ENCODE results near the gene STX16. TPM values are rescaled to one million over a fixed set of nuclear protein-coding genes. Genes with fewer than 3 reads are reported as not detected.

Gene STX16
- total and polyA plus RNA-seq, 8 donors, result 17.9 to 67.0 (median 25.1) TPM

DNA sequence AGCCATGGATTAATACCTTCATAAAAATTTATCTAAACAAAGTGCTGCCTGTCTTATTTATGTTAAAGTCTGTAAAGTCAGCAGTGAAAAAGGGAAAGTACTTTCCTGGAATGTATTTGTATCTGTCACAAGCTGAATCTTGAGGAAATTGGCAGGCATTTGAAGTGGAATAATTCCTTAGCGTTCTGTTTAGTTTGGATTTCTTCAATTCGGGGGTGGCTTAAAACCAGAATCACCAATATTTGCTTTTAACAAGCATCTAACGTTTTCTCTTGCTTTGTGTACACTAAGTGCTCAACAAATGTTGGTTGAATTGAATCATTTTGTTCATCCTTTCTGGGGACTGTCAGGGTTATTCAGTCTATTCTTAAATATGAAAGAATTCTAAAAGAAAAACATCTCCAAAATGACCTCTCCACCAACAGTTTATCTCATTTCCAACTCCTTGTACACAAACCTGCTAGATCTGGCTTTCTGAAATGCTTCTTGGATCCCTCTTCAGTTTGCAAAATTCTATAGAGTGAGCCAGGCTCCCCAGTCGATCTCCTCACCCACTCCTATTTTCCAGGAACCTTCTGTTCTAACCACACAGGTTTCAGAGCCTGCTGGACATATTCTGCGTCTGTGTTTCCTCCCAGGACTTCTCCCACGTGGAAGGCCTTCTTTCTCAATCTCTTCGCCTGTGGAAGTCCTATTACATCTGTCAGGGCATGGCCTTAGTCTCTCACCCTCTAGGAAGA, 39.5 kb downstream of the STX16 start:
- no peaks in the 10 kb centered on the region for H3K27me3 ChIP-seq
- intact Hi-C loops (cut with DNase I), result no loop called here
- no peak overlapping the region for H3K4me3 ChIP-seq
- FAIRE-seq (no peak), DNase-seq (no peak), ATAC-seq (no peak)
- no peak for TF ChIP-seq CTCF (IDR thresholded peaks at IDR 0.05)
- peaks cover 5 to 13% (median 8%) of the 10 kb centered on the region in 3 donors for H3K4me1 ChIP-seq
- H3K9me3 ChIP-seq, result no peaks in the 10 kb centered on the region
- 30 to 36% methylated on average over 7 of the region's 7 CpGs for WGBS, 2 donors
- H3K27ac ChIP-seq, result peak overlapping the region in 3 of 4 donors; percentile 22 to 38 (median 25)
- peaks cover 0 to 4% (median 0%) of the 10 kb centered on the region in 3 donors for H3K36me3 ChIP-seq

DNA sequence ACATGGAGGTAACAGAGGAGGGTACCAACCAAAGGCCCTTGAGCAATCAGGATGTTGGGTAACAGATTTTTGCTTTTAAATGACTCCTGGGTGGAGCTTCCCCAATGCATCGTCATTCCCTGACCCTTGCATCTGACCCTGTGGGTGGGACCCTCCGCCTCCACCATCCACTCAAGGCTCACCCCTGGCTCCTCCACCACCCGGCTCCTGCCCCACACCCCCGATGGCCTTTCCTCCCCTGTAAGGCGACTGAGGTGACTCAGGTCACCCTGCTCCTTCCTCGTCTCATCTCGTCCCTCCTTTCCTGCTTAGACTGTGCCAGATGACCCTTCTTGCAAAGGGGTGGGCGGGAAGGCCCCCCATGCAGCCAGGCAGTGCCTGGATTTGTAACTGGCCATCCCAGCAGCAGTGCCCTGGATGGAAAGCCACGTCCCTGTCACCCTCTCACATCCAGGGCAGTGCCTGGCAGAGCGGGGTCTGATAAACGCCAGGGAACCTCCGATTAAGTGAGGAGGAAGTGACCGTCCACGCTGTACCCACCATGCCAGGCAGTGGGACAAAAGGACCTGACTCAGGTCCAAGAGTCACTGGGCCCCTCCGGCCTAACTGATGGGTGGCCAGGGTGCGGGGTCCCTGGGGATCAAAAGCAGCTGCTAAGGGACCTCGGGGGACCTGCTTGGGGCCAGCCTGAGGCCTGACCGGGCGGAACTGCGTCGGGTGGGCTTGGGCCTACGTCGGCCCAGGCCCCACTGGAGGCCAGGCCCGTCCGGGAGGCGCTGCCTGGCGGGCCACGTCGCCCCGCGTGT, 40.9 kb downstream of the STX16 start:
- Histone ChIP-seq H3K4me1 (peaks cover 5 to 13% (median 8%) of the 10 kb centered on the region in 3 donors), H3K27ac (peak overlapping the region; percentile 57 to 84 (median 64)), H3K36me3 (peaks cover 0 to 16% (median 0%) of the 10 kb centered on the region in 3 donors), H3K4me3 (peak overlapping the region in 1 of 4 donors; percentile 51), H3K27me3 (no peaks in the 10 kb centered on the region), H3K9me3 (no peaks in the 10 kb centered on the region)
- no peak for FAIRE-seq
- peak in 3 of 6 donors; percentile 44 to 80 (median 58) for DNase-seq
- no peak for TF ChIP-seq CTCF (IDR thresholded peaks at IDR 0.05)
- intact Hi-C loops (cut with DNase I), result no loop called here
- peak in 3 of 4 donors; percentile 3 to 35 (median 27) for ATAC-seq
- 76 to 79% methylated on average over 31 of the region's 31 CpGs for WGBS, 2 donors

DNA sequence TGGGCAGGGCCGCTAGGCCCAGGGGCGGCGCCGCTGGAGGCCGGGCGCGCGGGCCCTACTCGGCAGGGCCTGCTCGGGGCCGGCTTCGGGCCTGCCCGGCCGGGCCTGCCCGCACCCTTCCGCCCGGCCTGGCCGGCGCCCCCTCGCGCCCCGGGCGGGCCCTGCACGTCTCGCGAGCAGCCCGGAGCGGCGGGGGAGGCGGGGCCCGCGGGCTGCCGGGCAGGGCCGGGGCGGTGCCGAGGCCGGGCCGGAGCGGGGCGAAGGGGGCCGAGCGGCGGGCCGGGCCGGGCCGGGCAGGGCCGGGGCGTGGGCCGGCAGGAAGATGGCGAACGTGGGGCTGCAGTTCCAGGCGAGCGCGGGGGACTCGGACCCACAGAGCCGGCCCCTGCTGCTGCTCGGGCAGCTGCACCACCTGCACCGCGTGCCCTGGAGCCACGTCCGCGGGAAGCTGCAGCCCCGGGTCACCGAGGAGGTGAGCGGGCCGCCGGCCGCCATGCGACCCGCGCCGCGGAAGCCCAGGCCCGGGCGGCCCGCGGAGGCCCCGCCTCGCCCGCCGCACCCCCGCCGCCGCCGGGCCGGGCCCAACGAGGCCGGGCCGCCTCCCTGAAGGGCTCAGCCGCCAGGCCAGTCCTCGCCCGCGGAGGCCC, 41.6 kb downstream of the STX16 start, which contains the start of gene NPEPL1:
NPEPL1 (plus strand) TSS at position 222 of the 647 bp plus-strand sequence; CDS start at position 323, 101 bp downstream.
- ATAC-seq (peak; percentile 87 to 91 (median 90)), DNase-seq (peak; percentile 53 to 88 (median 71)), FAIRE-seq (no peak)
- WGBS, 2 donors, result 2 to 3% methylated on average over 15 to 93 of the region's 93 CpGs
- no peak for TF ChIP-seq CTCF (IDR thresholded peaks at IDR 0.05)
- Histone ChIP-seq H3K9me3 (no peaks in the 10 kb centered on the region), H3K27ac (peak within 1 kb of the TSS; percentile 57 to 84 (median 64)), H3K36me3 (peaks cover 0 to 22% (median 0%) of the 10 kb centered on the region in 3 donors), H3K4me1 (peaks cover 5 to 13% (median 8%) of the 10 kb centered on the region in 3 donors), H3K27me3 (no peaks in the 10 kb centered on the region), H3K4me3 (peak within 1 kb of the TSS; percentile 23 to 59 (median 39))
- intact Hi-C loops (cut with DNase I), result no loop called here

- no peak for TF ChIP-seq CTCF (IDR thresholded peaks at IDR 0.05)
- Histone ChIP-seq H3K36me3 (peaks cover 0 to 22% (median 0%) of the 10 kb centered on the region in 3 donors), H3K27ac (peak overlapping the region in 3 of 4 donors; percentile 31 to 67 (median 50)), H3K9me3 (no peaks in the 10 kb centered on the region), H3K4me1 (peaks cover 5 to 13% (median 8%) of the 10 kb centered on the region in 3 donors), H3K27me3 (no peaks in the 10 kb centered on the region), H3K4me3 (peak overlapping the region; percentile 23 to 59 (median 39))
- intact Hi-C loops (cut with DNase I), result no loop called here
- 43 to 45% methylated on average over 50 to 51 of the region's 51 CpGs for WGBS, 2 donors
- peak in 5 of 6 donors; percentile 35 to 83 (median 56) for DNase-seq
- FAIRE-seq, result no peak
- ATAC-seq, result peak; percentile 17 to 58 (median 42)
These were observed 42.3 kb downstream of the STX16 start for GRCh38 chr20:58693226-58694006.
